A549 (cell line): ENCODE results near the gene NELFB. TPM values are rescaled to one million over a fixed set of nuclear protein-coding genes. Genes with fewer than 3 reads are reported as not detected.

ENCODE experiments used
- ATAC-seq, 2 experiments: fragments of 200-7000 bp in 1 of 2; fragments of >200 bp in 1 of 2; cut with Nextera tagmentation in 1 of 2; cut with Tn5 transposase in 1 of 2; 3 replicates each; pipeline versions ENCODE4 v1.8.0 to v1.9.1; 2018 to 2020; ENCODE audit warnings: mild to moderate bottlenecking in 1 of 2, moderate library complexity in 1 of 2
- CTCF ChIA-PET: fragments of 300-600 bp; sonication (Branson Sonifier 250); formaldehyde crosslinking; extraction: SDS; loops from one replicate; lab custom pipeline; 2021; ENCODE audit warnings: antibody characterized with exemption, inconsistent platforms; lab: Yijun Ruan, JAX
- POLR2A ChIA-PET: fragments of 350-600 bp; formaldehyde crosslinking; extraction: SDS; loops from one replicate; lab custom pipeline; 2021; ENCODE audit warnings: antibody characterized with exemption, inconsistent platforms; lab: Yijun Ruan, JAX
- DNase-seq, 2 experiments: peaks; one replicate each; pipeline versions ENCODE4 v3.0.0 to v3.0.0-alpha.2; 2011 to 2016; ENCODE audit warnings: low read depth in 1 of 2, low spot score in 1 of 2
- FAIRE-seq: peaks from 2 replicates; lab custom pipeline; 2011; peaks lifted over from hg19 to GRCh38; lab: Jason Lieb, UNC
- H3K27ac ChIP-seq, 2 experiments: fragments of >200 bp; sonication (Bioruptor Twin); formaldehyde crosslinking; 3 replicates each; pipeline ENCODE4 v1.5.1; 2016 to 2017
- H3K4me1 ChIP-seq: fragments of >200 bp; sonication (Bioruptor Twin); formaldehyde crosslinking; 3 replicates; pipeline ENCODE4 v1.6.1; 2016
- H3K4me2 ChIP-seq: fragments of >200 bp; sonication (Bioruptor Twin); formaldehyde crosslinking; 3 replicates; pipeline ENCODE4 v1.6.1; 2016
- H3K4me3 ChIP-seq: fragments of >200 bp; sonication (Bioruptor Twin); formaldehyde crosslinking; 3 replicates; pipeline ENCODE4 v1.5.1; 2016
- H3K9me3 ChIP-seq: fragments of >200 bp; sonication (Bioruptor Twin); formaldehyde crosslinking; 3 replicates; pipeline ENCODE4 v1.6.1; 2016
- CBX2 ChIP-seq: fragments of 200-600 bp; sonication (generic); IDR thresholded peaks from 2 replicates; pipeline ENCODE4 v1.6.1; 2016; ENCODE audit warnings: low read depth, mild to moderate bottlenecking, borderline replicate concordance
- CBX8 ChIP-seq: fragments of 200-600 bp; sonication (generic); IDR thresholded peaks from 2 replicates; pipeline ENCODE4 v1.6.1; 2016
- CHD2 ChIP-seq: fragments of 150-350 bp; IDR thresholded peaks from 2 replicates; pipeline ENCODE4 v1.6.1; 2014; ENCODE audit warnings: low read length; ENCODE audit not compliant: partially characterized antibody
- FOSL2 ChIP-seq, 2 experiments: fragments of 450-650 bp in 1 of 2; fragments of >200 bp in 1 of 2; sonication (Bioruptor Twin) in 1 of 2; formaldehyde crosslinking; IDR thresholded peaks; 2 replicates each; pipeline versions ENCODE4 v1.5.0 to v1.6.1; 2016 to 2020; ENCODE audit warnings: mild to moderate bottlenecking in 1 of 2, moderate library complexity in 1 of 2
- KDM1A ChIP-seq: fragments of 200-600 bp; sonication (generic); IDR thresholded peaks from 2 replicates; pipeline ENCODE4 v1.6.1; 2016; ENCODE audit warnings: low read depth, mild to moderate bottlenecking
- MAZ ChIP-seq: fragments of 150-350 bp; IDR thresholded peaks from 2 replicates; pipeline ENCODE4 v1.6.1; 2014; ENCODE audit warnings: antibody characterized with exemption, low read depth, low read length, borderline replicate concordance
- NR3C1 ChIP-seq: fragments of >200 bp; sonication (Bioruptor Twin); formaldehyde crosslinking; IDR thresholded peaks from 3 replicates; pipeline ENCODE4 v1.6.1; 2017
- PHF8 ChIP-seq: fragments of 200-600 bp; sonication (generic); IDR thresholded peaks from 2 replicates; pipeline ENCODE4 v1.6.1; 2016; ENCODE audit warnings: low read depth, mild to moderate bottlenecking, antibody characterized with exemption, moderate library complexity, borderline replicate concordance
- POLR2A ChIP-seq: IDR thresholded peaks from 2 replicates; pipeline ENCODE4 v1.6.1; 2012; ENCODE audit warnings: mild to moderate bottlenecking, low read length
- RCOR1 ChIP-seq: fragments of 150-350 bp; IDR thresholded peaks from 2 replicates; pipeline ENCODE4 v1.6.1; 2014; ENCODE audit warnings: antibody characterized with exemption, low read length, low read depth
- RFX5 ChIP-seq: fragments of 450-650 bp; IDR thresholded peaks from 2 replicates; pipeline ENCODE4 v1.7.1; 2014; ENCODE audit warnings: antibody characterized with exemption, mild to moderate bottlenecking, moderate library complexity
- SMC3 ChIP-seq: fragments of >200 bp; sonication (Bioruptor Twin); formaldehyde crosslinking; IDR thresholded peaks from 3 replicates; pipeline ENCODE4 v1.6.1; 2018; ENCODE audit warnings: inconsistent platforms
- SREBF2 ChIP-seq: fragments of 450-650 bp; IDR thresholded peaks from 2 replicates; pipeline ENCODE4 v1.6.1; 2014; ENCODE audit warnings: mild to moderate bottlenecking, moderate library complexity
- TFCP2L1 ChIP-seq: fragments of 250-450 bp; sonication (Bioruptor Pico); IDR thresholded peaks from 2 replicates; pipeline ENCODE4 v1.5.0; 2021; ENCODE audit warnings: mild to moderate bottlenecking
- TP53 ChIP-seq: fragments of 250-450 bp; sonication (Bioruptor Pico); IDR thresholded peaks from 2 replicates; pipeline ENCODE4 v1.5.0; 2021; ENCODE audit warnings: mild to moderate bottlenecking, moderate library complexity
- WGBS: methylation state at CpG from one replicate; pipeline ENCODE4 v1.1.6; 2017; ENCODE audit errors: missing lambda C conversion rate; 5-methylcytosine and 5-hydroxymethylcytosine counted together
- polyA plus RNA-seq, 4 experiments: library from polyadenylated mRNA; depleted of rRNA in 3 of 4; stranded (reverse); fragments of >200 nt; fragmentation: RNase III in 1 of 4; extraction: RNeasy Plus Mini Kit Qiagen cat#74134 plus additional on column Dnase treatment in 1 of 4; gene quantifications; 2 replicates in 3 of 4; 3 replicates in 1 of 4; pipeline ENCODE4 v1.2.3, GENCODE V29; 2011 to 2017
- TF ChIP-seq, protein P1 (sequence below): fragments of >200 bp; sonication (Bioruptor Twin); formaldehyde crosslinking; IDR thresholded peaks from 3 replicates; pipeline ENCODE4 v1.5.1; 2016
- TF ChIP-seq, protein P2 (sequence below): fragments of >200 bp; sonication (Bioruptor Twin); formaldehyde crosslinking; IDR thresholded peaks from 2 replicates; pipeline ENCODE4 v1.6.1; 2016
- TF ChIP-seq, protein P3 (sequence below): fragments of 250-450 bp; sonication (Bioruptor Pico); IDR thresholded peaks from 2 replicates; pipeline ENCODE4 v1.5.0; 2020; ENCODE audit warnings: low read depth, mild to moderate bottlenecking, moderate library complexity
- TF ChIP-seq, protein P4 (sequence below): fragments of >200 bp; sonication (Bioruptor Twin); formaldehyde crosslinking; IDR thresholded peaks from 3 replicates; pipeline ENCODE4 v1.6.1; 2016
- TF ChIP-seq, protein P5 (sequence below): fragments of 150-350 bp; IDR thresholded peaks from 2 replicates; pipeline ENCODE4 v1.6.1; 2014; ENCODE audit warnings: low read depth, mild to moderate bottlenecking, low read length

NELFB gene
- polyA plus RNA-seq, 2 of the 4 experiments (the other 2 are of a cell fraction): 31.8 to 45.3 TPM

DNA sequence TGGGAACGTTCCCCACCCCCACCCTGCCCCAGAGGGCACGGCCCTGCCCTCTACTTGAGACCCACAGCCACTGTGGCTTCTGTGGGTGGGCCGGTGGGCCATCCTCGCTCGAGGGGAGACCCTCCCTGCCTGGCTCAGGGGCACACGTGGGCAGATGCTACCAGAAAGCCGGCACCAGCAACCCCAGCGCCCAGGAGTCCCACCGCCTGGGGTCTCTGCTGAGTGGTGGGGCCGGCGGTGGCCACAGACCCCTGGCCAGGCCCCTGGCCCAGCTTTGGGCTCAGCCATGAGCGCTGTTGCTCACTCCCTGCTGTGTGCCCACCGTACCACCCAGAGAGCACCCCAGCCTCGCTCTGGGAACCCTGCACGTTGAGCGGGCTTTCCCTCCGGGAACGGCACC, 63.5 kb downstream of the NELFB start:
- no peak for DNase-seq
- H3K27ac ChIP-seq: no peak overlapping the region; a peak in 1 of 6 replicates
- WGBS: 75% methylated on average over 16 of the region's 18 CpGs
- H3K4me3 ChIP-seq: no peak overlapping the region
- POLR2A ChIA-PET: interaction anchor here (1.7 kb wide), 1 partner anchor 16 kb away, joined by 4 read pairs; the partner anchor contains the start of gene NRARP
- FAIRE-seq: no peak
- TF ChIP-seq, protein P1, sequence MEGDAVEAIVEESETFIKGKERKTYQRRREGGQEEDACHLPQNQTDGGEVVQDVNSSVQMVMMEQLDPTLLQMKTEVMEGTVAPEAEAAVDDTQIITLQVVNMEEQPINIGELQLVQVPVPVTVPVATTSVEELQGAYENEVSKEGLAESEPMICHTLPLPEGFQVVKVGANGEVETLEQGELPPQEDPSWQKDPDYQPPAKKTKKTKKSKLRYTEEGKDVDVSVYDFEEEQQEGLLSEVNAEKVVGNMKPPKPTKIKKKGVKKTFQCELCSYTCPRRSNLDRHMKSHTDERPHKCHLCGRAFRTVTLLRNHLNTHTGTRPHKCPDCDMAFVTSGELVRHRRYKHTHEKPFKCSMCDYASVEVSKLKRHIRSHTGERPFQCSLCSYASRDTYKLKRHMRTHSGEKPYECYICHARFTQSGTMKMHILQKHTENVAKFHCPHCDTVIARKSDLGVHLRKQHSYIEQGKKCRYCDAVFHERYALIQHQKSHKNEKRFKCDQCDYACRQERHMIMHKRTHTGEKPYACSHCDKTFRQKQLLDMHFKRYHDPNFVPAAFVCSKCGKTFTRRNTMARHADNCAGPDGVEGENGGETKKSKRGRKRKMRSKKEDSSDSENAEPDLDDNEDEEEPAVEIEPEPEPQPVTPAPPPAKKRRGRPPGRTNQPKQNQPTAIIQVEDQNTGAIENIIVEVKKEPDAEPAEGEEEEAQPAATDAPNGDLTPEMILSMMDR: no peak
- TF ChIP-seq TP53 (CRISPR knock-in tag) (no peak), TFCP2L1 (no peak), SMC3 (no peak), CBX2 (no peak), FOSL2 (IDR thresholded peaks at IDR 0.05) (no peak), FOSL2 (CRISPR knock-in tag; IDR thresholded peaks at IDR 0.05) (no peak), RFX5 (no peak)
- TF ChIP-seq, protein P2, sequence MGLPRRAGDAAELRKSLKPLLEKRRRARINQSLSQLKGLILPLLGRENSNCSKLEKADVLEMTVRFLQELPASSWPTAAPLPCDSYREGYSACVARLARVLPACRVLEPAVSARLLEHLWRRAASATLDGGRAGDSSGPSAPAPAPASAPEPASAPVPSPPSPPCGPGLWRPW: no peak
- TF ChIP-seq, all 56 proteins: peak for 0
- H3K4me2 ChIP-seq: no peak overlapping the region
- CTCF ChIA-PET: interaction anchor here (0.6 to 2.9 kb wide), 4 partner anchors 11 to 105 kb away, joined by 3 to 17 read pairs (median 3); partner anchors contain the start of gene NRARP
- ATAC-seq: no peak
- H3K9me3 ChIP-seq: no peaks in the 10 kb centered on the region
- H3K4me1 ChIP-seq: peaks cover 20% of the 10 kb centered on the region

DNA sequence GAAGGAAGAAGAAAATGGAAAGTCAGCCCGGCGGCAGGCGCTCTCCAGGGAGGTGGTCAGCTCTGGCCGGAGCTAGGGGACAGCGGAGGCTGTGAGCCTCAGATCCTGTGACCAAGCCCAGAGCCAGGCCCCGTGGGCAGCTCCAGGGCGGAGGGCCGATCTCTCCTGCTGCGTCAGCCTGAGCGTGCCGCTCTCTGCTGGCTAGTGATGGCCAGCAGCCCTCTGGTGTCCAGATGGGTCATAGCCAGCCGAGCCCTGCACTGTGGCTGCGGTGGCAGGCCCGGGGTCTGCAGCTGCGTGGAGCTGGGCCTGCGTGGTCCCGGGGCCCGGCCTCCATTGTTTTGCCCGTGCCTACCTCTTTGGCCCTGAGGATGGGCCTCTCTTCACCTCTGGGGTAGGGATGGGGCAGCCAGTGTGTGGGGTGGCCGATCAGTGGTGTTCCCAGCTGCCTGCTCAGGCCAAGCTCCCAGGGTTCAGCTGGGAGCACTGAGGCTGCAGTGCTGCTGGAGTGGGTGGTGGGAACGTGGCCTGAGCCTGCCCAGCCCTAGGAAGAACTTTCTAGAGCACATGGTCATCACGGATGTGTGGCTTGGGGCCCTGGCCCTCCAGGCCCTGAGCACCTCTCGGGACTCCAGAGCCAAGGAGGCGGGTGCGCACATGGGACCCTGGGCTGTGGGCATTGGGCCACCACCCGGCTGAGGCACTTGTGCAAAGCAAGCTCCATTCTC, 64.0 kb downstream of the NELFB start:
- TF ChIP-seq RCOR1: no peak
- TF ChIP-seq PHF8: no peak
- TF ChIP-seq SREBF2: no peak
- no peak for TF ChIP-seq MAZ
- TF ChIP-seq, protein P3, sequence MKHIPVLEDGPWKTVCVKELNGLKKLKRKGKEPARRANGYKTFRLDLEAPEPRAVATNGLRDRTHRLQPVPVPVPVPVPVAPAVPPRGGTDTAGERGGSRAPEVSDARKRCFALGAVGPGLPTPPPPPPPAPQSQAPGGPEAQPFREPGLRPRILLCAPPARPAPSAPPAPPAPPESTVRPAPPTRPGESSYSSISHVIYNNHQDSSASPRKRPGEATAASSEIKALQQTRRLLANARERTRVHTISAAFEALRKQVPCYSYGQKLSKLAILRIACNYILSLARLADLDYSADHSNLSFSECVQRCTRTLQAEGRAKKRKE (CRISPR knock-in tag): no peak
- TF ChIP-seq CBX2: no peak
- no peak for TF ChIP-seq NR3C1
- no peak for TF ChIP-seq CBX8
- ChIA-PET POLR2A (interaction anchor here (1.7 kb wide), 1 partner anchor 17 kb away, joined by 4 read pairs; the partner anchor contains the start of gene NRARP), CTCF (interaction anchor here (0.6 to 1.0 kb wide), 4 partner anchors 12 to 105 kb away, joined by 3 to 4 read pairs (median 3); partner anchors contain the start of gene NRARP)
- H3K4me3 ChIP-seq: no peak overlapping the region
- H3K9me3 ChIP-seq: no peaks in the 10 kb centered on the region
- H3K27ac ChIP-seq: no peak overlapping the region; a peak in 1 of 6 replicates
- FAIRE-seq (no peak), ATAC-seq (peak in 1 of 2 experiments; percentile 60; a peak in 3 of 6 replicates), DNase-seq (peak in 1 of 2 experiments; percentile 44)
- H3K4me1 ChIP-seq: peaks cover 20% of the 10 kb centered on the region
- H3K4me2 ChIP-seq: no peak overlapping the region
- WGBS: 80% methylated on average over 25 of the region's 26 CpGs

DNA sequence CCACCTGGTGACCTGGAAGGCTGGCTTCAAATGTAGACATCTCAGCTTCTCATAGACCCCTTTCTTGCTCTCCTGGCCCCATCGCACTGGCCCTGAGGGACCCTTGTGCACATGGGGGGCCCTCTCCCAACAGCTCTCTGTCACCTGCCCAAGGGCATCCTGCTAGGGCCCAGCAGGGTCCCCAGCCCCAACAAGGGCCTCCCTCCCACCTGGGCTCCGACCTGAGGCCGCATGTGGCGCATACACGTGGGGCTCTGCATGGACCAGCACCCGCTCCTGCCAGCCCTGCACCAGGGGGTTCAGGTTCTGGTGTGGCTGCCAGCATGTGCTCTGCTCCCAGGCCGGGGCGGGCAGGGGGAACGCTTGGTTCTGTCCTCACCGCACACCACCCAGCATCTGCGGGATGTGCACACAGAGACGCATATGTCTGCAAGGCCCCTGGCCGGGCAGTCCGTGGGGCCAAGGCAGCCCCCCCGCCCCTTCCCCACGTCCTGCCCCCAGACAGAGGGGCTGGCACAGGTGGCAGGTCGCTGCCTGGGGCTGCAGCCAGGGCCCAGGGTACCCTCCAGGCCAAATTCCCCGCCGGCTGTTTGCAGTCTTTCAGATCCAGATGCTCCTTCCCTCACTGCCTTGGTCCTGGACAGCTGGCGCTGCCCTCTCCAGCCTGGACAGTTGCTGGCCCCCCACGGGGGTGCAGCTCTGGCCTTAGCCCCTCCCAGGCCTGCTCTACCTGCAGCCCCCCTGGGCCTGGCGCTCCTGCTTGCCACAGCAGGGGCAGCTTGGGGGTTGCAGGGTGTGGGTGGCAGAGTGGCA, 64.8 kb downstream of the NELFB start:
- Histone ChIP-seq H3K9me3 (no peaks in the 10 kb centered on the region), H3K4me2 (no peak overlapping the region), H3K4me3 (no peak overlapping the region), H3K4me1 (peaks cover 18% of the 10 kb centered on the region), H3K27ac (no peak overlapping the region)
- POLR2A ChIA-PET: interaction anchor here (1.7 kb wide), 1 partner anchor 18 kb away, joined by 4 read pairs; the partner anchor contains the start of gene NRARP
- ATAC-seq (no peak), DNase-seq (no peak), FAIRE-seq (no peak)
- CTCF ChIA-PET: interaction anchor here (0.8 to 1.0 kb wide), 5 partner anchors 12 to 55 kb away, joined by 3 to 4 read pairs (median 3); partner anchors contain the start of gene NRARP
- 78% methylated on average over 10 of the region's 22 CpGs for WGBS
- TF ChIP-seq POLR2A (no peak), RCOR1 (no peak), CHD2 (no peak), KDM1A (no peak)
- TF ChIP-seq, protein P3 (CRISPR knock-in tag): no peak
- TF ChIP-seq, protein P4, sequence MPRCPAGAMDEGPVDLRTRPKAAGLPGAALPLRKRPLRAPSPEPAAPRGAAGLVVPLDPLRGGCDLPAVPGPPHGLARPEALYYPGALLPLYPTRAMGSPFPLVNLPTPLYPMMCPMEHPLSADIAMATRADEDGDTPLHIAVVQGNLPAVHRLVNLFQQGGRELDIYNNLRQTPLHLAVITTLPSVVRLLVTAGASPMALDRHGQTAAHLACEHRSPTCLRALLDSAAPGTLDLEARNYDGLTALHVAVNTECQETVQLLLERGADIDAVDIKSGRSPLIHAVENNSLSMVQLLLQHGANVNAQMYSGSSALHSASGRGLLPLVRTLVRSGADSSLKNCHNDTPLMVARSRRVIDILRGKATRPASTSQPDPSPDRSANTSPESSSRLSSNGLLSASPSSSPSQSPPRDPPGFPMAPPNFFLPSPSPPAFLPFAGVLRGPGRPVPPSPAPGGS: no peak
- TF ChIP-seq, protein P5, sequence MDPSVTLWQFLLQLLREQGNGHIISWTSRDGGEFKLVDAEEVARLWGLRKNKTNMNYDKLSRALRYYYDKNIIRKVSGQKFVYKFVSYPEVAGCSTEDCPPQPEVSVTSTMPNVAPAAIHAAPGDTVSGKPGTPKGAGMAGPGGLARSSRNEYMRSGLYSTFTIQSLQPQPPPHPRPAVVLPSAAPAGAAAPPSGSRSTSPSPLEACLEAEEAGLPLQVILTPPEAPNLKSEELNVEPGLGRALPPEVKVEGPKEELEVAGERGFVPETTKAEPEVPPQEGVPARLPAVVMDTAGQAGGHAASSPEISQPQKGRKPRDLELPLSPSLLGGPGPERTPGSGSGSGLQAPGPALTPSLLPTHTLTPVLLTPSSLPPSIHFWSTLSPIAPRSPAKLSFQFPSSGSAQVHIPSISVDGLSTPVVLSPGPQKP: no peak
- TF ChIP-seq, protein P1: no peak
